GM19328 (cell line): ENCODE data around the gene FRZB.

Experiments
- ATAC-seq: cut with Tn5 transposase; IDR thresholded peaks from one replicate; pipeline ENCODE4 v1.9.1; 2021; ENCODE audit warnings: mild to moderate bottlenecking, moderate library complexity; ENCODE audit not compliant: unreplicated experiment

The FRZB gene

DNA sequence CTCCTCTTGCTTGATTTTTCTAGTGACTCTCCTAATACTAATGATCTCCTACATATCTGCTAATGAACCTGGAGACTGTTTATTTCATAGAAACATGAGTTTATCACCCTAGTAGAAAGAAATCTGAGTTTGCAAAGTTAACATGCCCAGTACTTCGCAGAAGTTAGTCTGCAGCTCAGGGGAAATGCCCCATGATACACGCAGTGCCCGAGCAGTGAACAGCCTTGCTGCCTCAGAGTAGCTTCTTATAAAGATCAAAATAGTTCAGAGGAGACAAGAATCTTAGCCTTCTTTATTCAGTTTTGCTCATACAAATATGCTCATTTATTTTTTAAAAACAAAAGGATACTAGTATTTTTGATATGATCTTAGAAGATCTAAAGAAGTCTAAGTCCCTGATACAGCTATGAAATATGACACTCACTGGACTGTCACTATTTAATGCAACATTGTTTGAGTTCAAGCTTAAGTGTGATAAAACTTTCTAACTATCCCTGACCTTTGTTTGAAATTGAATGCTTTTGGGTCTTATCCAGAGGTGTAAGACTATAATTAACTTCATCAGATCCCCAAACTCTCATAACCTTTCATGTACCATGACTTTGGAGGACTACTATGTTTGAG lies 20.5 kb downstream of the FRZB start:
- no peak for ATAC-seq

DNA sequence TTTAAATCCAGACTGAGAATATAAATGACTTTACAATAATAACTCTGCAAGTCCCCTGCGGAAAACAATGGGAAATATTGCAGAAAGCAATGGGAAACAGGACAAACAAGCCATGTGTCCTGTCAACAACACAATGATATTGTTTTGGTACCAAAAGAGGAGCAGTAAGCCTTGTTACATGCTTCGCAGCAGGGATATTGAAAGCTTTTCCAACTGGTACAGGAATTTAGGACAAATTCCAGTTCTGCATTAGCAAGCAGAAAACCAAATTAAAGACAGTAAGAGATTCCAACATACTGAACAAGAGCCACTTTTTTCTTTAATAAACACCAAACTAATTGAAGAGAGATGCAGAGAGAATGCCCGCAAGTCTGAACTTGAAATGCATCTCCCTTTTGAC lies 30.0 kb downstream of the FRZB start:
- ATAC-seq, result no peak

DNA sequence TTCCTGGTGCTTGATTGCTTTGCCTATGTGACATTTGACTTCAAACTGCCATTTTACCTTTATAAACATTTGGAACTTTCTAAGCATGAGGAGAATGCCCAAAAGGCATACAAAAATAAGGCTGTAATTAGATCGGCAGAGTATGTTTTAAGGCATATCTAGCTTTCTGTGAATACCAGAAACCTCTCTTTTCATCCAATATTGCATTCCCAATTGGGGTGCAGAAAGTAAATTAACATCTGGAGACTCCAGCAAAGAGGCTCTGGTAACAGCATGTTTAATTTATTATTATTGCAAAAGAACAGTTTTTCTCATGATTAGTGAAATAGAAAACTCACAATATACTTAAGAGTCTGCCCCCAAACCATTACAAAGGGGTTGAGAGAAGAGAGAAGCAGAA lies 32.1 kb downstream of the FRZB start:
- ATAC-seq, result no peak

DNA sequence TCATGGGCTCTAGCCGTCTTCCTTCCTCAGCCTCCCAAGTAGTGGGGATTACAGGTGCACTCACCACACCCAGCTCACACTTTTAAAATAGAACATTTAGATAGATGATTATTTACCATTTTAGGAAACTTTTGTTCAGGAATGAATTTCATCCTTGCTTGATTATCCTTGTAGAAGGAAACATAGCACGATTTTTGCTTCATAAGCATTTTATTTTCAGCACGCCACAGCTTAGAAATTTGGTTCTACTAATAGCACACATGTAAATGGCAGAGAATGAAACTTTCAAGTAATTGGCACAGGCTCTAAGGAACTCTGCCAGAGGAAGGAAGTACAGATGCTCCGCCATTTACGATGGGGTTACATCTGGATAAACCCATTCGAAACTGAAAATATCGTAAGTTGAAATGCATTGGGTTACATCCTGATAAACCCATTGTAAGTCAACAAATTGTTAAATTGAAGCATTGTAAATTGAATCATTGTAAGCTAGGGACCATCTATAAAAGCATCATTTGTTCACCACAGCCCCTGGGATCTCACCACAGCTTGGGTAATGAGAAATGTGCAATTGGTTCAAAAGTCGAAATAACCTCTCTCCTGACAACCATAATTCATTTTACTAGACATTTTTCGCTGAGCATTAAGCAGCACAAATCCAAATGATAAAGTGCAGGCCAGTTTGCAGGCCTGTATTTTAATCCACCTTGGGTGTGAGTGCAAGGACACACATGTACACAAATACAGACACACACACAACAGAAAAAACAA lies 33.2 kb downstream of the FRZB start:
- no peak for ATAC-seq

DNA sequence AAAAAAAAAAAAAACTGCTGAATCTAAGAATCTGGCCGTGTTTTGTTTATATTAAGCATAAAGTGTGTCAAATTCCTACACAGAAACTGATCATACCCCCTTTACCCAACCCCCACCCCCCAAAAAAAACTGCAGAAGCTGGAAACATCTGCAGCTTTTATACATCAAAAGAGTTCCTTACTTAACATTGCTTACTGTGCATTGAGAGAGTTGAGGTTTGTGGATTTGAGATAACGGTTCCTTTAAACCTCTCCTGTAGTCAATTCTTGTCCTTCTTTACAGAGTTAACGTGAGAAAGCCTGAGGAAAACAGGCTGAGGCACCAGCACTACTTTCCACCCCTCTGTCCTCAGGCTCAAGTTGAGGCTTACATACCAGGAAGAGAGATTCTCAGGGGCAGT lies 34.5 kb downstream of the FRZB start:
- no peak for ATAC-seq

DNA sequence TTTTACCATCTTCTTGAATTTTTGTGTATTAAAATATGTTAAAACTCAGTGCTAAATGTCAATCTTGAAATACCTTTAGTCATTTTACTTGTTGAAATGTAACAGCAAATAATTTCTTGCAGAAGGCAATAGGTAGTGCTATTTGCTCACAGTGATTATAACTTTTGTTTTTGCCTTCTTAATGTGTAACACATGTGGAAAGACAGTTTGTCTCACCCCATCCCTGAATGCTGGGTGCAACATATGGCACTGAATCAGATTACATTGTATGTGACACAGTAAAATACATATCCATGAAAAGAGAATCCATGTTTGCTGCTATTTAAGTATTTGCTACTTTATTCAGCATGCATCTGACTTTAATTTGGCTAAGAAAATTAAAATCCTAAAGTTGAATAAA lies 35.3 kb downstream of the FRZB start:
- no peak for ATAC-seq

DNA sequence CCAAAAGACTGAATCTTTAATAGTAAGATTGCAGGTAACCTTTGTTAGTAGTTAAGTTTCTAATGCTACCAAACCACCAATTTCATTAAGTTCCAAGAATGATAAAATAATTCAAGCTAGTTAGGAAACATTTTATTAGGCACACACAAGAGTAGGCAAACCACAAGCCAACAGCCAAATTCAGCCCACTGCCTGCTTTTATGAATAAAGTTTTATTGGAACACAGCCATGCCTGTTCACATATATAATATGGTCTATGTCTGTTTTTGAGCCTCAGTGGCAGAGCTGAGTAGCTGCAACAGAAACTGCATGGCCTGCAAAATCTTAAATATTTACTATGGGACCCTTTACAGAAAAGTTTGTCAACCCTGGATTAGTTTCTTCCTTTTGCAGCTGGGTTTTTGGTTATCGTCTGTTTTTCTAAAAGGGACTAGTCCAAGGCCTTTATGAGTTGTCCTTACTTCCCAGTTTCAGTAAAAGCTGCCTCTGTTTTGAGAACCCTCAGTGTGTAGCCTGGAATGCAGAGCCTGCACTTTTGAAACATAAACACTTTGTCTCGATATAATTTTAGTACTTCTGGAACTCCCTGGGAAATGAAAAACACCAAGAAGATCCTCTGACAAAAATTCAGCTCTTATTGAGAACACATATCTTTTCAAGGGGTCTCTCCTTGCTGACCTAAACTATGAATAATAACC lies 39.1 kb downstream of the FRZB start:
- ATAC-seq, result no peak

DNA sequence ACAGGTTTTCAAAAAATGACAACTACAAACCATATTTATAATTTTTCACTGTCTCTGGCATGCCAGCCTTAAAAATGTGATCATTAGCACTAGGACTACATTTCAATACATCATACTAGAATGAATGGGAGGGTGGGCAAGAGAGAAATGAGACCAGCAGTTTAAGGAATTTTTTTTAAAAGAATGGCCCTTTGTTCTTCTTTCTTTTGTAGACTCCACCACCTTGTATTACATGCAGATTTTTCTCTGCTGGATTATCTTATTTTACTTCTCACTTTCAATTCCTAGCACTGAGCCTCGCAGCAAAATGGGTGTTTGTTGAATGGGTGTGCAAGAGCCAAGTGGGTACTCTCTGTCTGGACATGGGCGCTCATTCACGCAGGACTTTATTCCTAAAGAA lies 39.9 kb downstream of the FRZB start:
- ATAC-seq, result no peak

DNA sequence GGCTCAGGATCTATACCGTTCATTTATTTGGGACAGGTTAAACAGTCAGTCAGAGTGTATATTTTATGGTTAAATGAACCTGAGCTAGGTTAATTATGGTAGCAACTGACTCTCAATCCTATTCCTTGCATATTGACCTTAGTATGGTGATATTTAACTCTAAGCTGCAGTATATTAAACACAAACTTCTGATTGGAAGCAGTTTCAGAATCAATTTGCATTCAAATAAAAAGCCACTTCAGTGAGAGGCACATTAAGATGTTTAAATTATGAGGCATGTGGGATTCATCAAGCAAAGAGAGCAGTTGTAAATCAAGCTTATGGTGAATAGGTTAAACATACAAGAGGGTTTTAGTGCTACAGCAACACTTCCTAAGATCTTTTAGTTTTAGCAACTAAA lies 40.4 kb downstream of the FRZB start:
- no peak for ATAC-seq

DNA sequence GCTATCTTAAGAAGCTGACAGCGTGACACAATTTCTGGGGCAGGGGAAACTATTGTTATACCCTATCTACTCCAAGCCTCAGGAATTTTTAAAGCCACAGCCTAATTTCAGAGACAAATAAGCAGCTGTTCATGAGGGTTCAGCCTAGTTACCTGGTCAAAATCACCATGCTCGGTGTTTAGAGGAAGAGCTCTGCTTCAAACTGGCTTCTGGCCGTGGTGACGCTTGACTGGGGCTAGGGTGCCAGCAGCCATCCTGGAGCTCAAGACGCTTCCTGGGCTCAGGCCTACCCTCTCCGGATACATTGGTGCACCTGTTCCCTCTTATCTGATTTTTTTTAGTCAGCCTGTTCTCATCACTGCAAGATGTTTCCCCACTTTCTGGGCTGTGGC lies 41.7 kb downstream of the FRZB start:
- ATAC-seq, result no peak

DNA sequence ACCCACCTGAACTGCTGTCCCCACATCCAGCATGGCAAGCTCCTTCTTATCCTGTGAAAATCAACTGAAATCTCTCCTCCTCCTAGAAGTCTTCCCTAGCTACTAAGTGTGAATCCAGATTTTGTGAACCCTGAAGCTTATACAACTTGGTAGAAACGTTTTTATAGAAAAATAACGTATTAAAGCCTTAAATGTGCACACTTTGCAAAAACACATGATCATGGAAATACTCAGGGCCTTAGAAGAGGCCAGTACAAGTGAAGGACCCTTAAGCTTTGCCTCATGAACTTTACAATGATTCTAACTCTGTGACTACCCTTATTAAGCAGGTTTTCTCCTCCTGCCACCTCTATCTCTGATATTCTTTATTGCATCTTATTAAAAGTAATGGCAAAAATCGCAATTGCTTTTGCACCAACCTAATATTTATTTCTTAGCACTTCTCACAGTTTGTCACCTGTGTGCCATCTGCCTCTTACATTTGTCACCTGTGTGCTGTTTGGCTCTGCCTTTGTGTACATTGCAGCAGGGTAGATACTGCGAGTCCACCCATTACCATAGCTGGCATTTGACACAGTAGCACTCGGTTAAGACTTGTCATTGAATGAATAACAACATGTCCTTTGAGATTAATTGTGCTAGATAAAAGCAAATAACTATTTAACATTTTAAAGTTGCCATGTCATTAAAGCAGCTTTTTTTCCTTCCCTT lies 42.2 kb downstream of the FRZB start:
- ATAC-seq, result no peak

DNA sequence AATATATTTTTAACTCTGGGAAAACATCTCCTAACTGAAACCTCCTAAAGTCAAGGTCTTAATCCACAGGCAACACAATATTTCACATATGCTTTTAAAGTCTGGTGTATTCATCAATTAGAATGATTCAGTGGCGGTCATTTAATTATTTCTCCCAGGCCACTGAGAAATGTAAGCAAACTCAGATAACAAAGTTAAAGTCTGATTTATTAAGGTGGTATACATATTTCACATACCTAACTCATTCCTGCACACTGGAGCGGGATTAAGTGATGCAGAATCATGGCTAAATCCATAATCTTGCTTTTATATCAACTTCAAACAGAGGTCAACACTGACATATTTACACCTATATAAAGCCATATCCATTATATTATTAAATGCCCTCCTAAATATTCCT lies 43.7 kb downstream of the FRZB start:
- ATAC-seq, result no peak

DNA sequence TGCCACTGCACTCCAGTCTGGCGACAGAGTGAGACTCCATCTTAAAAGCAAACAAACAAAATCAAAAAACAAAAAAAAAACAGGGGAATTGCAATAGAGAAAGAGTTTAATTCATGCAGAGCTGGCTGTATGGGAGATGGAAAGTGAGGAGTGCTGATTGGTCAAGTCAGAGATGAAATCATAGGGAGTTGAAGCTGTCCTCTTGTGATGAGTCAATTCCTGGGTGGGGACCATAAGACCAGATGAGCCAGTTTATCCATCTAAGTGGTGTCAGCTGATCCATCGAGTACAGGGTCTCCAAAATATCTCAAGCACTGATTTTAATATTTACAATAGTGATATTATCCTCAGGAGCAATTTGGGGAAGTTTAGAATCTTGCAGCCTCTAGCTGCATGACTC lies 45.3 kb downstream of the FRZB start:
- ATAC-seq, result no peak

DNA sequence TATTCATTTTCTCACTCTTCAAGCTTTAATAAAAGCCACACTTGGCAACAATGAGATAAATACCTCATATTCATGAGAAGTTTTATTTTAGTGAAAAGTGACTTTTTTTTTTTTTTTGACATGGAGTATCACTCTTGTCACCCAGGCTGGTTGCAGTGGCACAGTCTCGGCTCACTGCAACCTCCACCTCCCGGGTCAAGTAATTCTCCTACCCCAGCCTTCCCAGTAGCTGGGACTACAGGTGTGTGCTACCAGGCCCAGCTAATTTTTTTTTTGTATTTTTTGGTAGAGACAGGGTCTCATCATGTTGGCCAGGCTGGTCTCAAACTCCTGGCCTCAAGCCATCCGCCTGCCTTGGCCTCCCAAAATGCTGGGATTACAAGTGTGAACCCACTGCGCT lies 47.0 kb downstream of the FRZB start:
- no peak for ATAC-seq

DNA sequence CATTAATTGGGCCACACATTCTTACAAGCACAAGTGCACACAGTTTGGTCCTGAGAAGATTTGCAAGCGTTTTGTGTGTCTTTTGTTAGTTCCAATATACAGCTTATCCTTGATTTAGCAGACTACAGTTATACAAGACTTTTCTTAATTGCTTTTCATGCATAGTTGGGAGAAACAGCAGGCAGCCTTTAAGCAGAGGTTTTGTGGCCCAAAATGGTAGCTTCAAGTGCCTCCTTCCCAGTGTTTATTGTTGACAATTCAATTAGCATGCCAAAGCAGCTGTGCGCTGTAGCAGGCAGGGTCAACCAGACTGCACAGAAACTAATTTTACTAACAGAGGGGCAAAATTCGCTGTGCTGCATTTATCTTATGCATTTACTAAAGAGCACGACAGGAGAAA lies 47.5 kb downstream of the FRZB start:
- no peak for ATAC-seq

DNA sequence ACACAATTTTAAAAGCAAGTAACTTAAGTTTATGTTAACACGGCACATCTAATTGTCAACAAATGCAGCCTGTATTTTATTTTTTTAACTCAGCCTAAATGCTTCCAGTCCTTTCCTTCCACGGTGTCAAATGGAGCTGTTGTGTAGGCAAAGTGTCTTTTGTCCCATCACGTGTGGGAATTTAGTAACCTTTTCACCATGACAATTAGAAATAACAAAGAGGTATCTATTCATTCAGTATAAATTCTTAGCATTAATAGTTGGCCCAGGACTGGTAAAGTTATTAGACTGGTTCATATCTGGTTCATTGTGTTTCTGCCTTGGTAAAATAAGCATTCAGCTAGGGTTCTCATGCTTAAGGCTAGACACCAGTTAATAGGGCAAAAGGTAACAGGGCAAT lies 47.9 kb downstream of the FRZB start:
- ATAC-seq, result no peak

DNA sequence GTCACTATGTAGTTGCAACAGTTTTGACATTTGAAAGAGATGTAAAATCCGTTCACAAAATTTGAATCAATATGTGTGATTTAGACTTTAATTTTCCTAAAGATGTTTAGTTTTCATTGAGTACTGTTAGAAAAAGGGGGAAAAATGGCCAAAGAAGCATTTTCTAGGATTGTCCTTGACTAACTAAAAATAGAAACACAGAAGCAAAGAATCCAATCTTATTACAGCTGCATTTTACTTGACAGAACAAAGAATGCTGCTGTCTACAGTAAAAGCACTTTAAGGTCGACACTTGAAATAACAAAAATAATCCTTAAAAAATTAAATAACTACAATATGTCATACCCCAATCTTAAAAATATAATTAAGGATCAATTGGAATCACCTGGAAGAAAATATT lies 48.9 kb downstream of the FRZB start:
- no peak for ATAC-seq

DNA sequence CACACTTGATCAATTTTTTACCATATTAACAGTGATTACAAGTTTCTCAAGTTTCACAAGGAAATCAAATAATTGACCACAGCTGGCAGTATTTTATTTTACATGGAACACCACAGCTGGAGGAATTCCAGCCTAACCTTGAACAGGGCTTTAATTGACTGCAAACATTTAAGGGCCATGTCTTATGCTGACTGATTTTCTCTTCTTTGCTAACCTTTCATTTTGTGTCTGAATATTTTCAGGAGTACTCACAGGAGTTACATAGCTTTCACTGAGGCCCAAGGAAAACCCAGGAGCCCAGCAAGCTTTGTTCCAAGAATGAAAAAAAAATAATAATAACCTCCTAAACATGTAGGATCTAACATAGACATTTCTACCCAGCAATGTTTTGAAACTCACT lies 49.6 kb downstream of the FRZB start:
- no peak for ATAC-seq

DNA sequence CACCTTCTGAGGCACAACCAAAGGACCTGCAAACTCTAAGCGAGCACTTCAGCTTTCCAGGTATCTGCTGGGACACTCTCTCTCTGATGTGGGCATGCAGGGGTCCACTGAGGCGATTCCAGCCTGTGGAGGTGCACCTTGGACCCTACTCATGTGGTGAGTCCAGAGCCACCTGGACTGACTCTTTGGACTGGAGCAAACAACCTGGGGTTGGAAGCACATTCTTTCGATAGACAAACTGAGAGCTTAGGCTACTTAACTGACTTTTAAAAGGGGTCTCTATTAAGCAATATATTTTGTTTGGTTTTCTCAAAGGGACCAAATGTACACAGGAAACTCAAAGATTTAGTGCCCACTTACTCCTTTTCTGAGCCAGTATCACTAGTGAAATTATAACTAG lies 51.6 kb downstream of the FRZB start:
- ATAC-seq, result no peak

DNA sequence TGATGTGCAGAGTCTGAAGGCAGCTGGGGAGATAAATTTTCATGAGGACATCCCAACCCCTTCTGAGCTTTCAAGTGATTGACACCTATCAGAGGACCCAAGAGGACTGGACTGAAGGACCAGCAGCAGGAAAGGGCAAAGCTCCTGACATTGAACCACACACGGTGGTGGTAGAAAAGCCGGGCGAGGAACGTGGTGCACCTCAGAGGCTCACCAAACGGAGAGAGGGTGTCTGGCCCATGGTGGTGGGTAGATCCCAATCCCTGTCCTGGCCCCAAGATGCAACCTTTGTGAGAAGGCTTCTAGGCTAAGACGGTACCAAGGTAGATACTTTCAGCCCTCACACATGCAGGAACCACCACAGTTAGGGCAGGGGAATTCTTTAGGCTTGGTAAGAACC lies 52.1 kb downstream of the FRZB start:
- ATAC-seq, result no peak

DNA sequence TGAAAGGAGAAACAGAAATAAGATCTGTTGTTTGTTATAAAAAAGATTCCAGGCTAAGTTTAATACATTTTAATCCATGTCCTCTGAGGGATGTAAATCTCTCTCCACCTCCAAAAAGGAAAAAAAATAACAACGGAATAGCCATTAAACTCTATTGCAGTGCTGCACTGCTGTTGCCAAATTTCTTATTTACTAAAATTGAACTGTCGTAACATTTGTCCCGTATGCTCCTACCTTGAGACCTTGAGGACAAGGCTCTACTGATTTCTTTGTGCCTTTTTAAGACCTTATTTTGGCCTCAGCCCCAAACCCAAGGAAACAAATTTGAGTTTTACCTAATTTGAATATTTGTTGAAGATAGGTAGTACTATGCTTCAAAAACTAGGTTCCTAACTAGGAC lies 56.4 kb downstream of the FRZB start:
- no peak for ATAC-seq

DNA sequence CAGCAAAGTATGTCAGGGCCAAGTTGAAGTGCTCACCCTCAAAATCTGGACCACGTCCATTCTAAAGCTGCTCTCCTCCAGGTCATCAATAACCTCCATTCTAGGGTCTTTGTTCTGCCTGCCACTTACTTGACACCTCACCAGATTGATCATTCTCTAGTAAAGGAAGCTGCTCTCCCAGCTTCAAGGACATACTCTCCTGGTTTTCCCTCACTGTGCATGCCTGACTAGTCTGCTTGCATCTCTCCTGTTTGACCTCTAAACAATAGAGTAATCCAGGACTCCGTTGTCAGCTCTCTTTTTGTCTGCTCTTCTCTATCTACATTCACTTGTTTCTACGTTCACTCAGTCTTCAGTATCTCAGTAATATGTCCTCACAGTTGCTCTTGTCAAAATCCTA lies 59.1 kb downstream of the FRZB start:
- no peak for ATAC-seq
